Right lobe of liver (tissue), 4 donors: ENCODE results near the gene DNAJC21.

Experiments
- CTCF ChIP-seq, 4 donors: fragments of 200-600 bp in 3 of 4; fragments of 450-650 bp in 1 of 4; IDR thresholded peaks; one replicate each; pipeline versions ENCODE4 v1.5.1 to v1.8.0; 2016 to 2022; ENCODE audit warnings: antibody characterized with exemption in 4 of 4, mild to moderate bottlenecking in 2 of 4
- POLR2A ChIP-seq: fragments of 450-650 bp; IDR thresholded peaks from one replicate; pipeline ENCODE4 v1.6.1; 2017; ENCODE audit warnings: antibody characterized with exemption, mild to moderate bottlenecking
- donor health status: DM: no; HTN: no; CAD: no.
- donor health status: DM: no; HTN: no; CAD: no.
- donor health status: DM: no; HTN: yes; CAD: no.

DNA sequence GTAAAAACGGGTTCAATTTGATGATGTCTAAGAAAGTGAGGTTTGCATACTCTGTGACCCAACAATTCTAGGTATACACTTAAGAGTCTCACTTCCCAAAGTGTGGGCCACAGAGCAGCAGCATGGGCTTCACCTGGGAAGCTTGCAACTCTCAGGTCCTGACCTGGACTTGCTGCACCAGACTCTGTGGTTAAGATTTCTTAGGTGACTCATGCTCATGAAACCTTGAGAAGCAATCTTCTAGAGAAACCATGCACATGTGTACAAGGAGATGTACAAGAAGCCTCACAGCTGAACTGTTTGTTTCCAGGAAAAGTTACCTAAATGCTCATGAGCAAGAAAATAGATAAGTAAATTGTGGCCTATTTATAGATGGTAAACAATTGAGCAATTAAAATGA, 30.0 kb downstream of the DNAJC21 start:
- TF ChIP-seq CTCF (IDR thresholded peaks at IDR 0.05) (no peak), POLR2A (no peak)
